CD8-positive, alpha-beta memory T cell (primary cell): ENCODE measurements around the gene DTYMK. TPM values are rescaled to one million over a fixed set of nuclear protein-coding genes. Genes with fewer than 3 reads are reported as not detected.

Source experiments
- CTCF ChIA-PET: fragments of 350-600 bp; sonication (Branson Sonifier 250); formaldehyde crosslinking; loops from one replicate; lab custom pipeline; 2021; ENCODE audit warnings: antibody characterized with exemption; lab: Charles Lee
- POLR2A ChIA-PET: fragments of 350-600 bp; sonication (Branson Sonifier 250); formaldehyde crosslinking; loops from one replicate; lab custom pipeline; 2021; ENCODE audit warnings: antibody characterized with exemption; lab: Charles Lee
- DNase-seq, 5 donors: peaks; one replicate each; pipeline versions ENCODE4 v3.0.0 to v3.0.0-alpha.2; 2020 to 2022; ENCODE audit warnings: mixed read lengths in 1 of 5
- H3K27ac ChIP-seq: one replicate; pipeline ENCODE4 v1.7.0; 2013; ENCODE audit warnings: low read depth, mild to moderate bottlenecking, low read length, moderate library complexity
- H3K27me3 ChIP-seq: 2 replicates; pipeline ENCODE4 v1.7.0; 2013; ENCODE audit warnings: low read length, mild to moderate bottlenecking; ENCODE audit not compliant: insufficient read depth, poor library complexity, severe bottlenecking
- H3K36me3 ChIP-seq: 2 replicates; pipeline ENCODE4 v1.7.0; 2013; ENCODE audit warnings: mild to moderate bottlenecking, low read length, moderate library complexity; ENCODE audit not compliant: insufficient read depth
- H3K4me1 ChIP-seq: 2 replicates; pipeline ENCODE4 v1.7.0; 2013; ENCODE audit warnings: mild to moderate bottlenecking, low read length, moderate library complexity; ENCODE audit not compliant: insufficient read depth
- H3K4me3 ChIP-seq: 2 replicates; pipeline ENCODE4 v1.7.0; 2013; ENCODE audit warnings: mild to moderate bottlenecking, low read length
- H3K9me3 ChIP-seq: 2 replicates; pipeline ENCODE4 v1.7.0; 2013; ENCODE audit warnings: mild to moderate bottlenecking, low read length
- H3K27ac Mint-ChIP-seq, 8 donors: one replicate each; pipeline ENCODE4 v1.8.0; 2020 to 2021; ENCODE audit warnings: mixed read lengths in 8 of 8, mild to moderate bottlenecking in 6 of 8, inconsistent platforms in 3 of 8, moderate library complexity in 3 of 8
- H3K27me3 Mint-ChIP-seq, 2 donors: one replicate each; pipeline ENCODE4 v1.8.0; 2020 to 2021; ENCODE audit warnings: mixed read lengths in 2 of 2, mild to moderate bottlenecking in 1 of 2, moderate library complexity in 1 of 2
- H3K36me3 Mint-ChIP-seq, 3 donors: one replicate each; pipeline ENCODE4 v1.8.0; 2020 to 2021; ENCODE audit warnings: mixed read lengths in 3 of 3, inconsistent platforms in 1 of 3, mild to moderate bottlenecking in 1 of 3
- H3K4me1 Mint-ChIP-seq, 3 donors: one replicate each; pipeline ENCODE4 v1.8.0; 2020 to 2021; ENCODE audit warnings: mixed read lengths in 3 of 3, inconsistent platforms in 1 of 3, mild to moderate bottlenecking in 1 of 3
- H3K4me3 Mint-ChIP-seq, 7 donors: one replicate each; pipeline ENCODE4 v1.8.0; 2020 to 2021; ENCODE audit warnings: mixed read lengths in 7 of 7, mild to moderate bottlenecking in 6 of 7, moderate library complexity in 4 of 7, inconsistent platforms in 2 of 7
- H3K9me3 Mint-ChIP-seq, 5 donors: one replicate each; pipeline ENCODE4 v1.8.0; 2020 to 2022; ENCODE audit warnings: mixed read lengths in 5 of 5, mild to moderate bottlenecking in 3 of 5, moderate library complexity in 2 of 5, inconsistent platforms in 1 of 5
- polyA plus RNA-seq: library from polyadenylated mRNA; unstranded; fragments of 300-500 nt; fragmentation: Illumina TruSeq; gene quantifications from one replicate; pipeline ENCODE4 v1.2.3, GENCODE V29; 2021
- total RNA-seq, 2 experiments: library from RNA; stranded (reverse); gene quantifications; one replicate each; pipeline ENCODE4 v1.2.3, GENCODE V29; 2021

DTYMK gene
- total and polyA plus RNA-seq, 3 experiments from 2014 or later = 41.1 to 134 (median 131) TPM

DNA sequence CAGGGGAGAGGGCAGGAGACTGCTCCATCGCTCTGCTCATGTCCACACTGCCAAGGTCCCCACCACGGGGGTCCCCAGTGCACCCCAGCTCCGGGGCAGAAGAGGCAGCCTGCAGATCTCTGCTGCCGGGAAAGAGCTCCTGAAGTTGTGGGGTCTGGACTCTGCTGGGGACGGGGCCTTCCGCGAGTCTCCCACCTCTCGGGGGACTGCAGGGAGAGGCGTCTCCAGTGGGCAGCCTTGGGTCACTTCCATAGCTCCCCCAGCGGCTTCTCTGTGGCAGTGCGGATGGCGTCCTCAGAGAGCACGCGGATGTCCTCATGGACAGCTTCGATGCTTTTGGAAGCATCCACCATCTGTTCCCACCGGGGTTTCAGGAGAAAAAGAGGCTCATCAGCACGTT, 10.7 kb downstream of the DTYMK start:
- CTCF ChIA-PET = interaction anchor here (1.0 kb wide), 1 partner anchor 17 kb away, joined by 3 read pairs; no protein-coding TSS in a partner anchor
- H3K4me3 ChIP-seq = no peak overlapping the region
- peaks cover 0 to 1% of the 10 kb centered on the region in 2 donors for H3K27me3 Mint-ChIP-seq
- POLR2A ChIA-PET = no interaction called here
- peaks cover 4 to 13% (median 9%) of the 10 kb centered on the region in 3 donors for H3K4me1 Mint-ChIP-seq
- H3K36me3 ChIP-seq = peaks cover 6% of the 10 kb centered on the region
- DNase-seq = no peak
- H3K4me3 Mint-ChIP-seq = no peak overlapping the region
- H3K36me3 Mint-ChIP-seq = peaks cover 0 to 82% (median 5%) of the 10 kb centered on the region in 3 donors
- no peaks in the 10 kb centered on the region for H3K4me1 ChIP-seq
- no peaks in the 10 kb centered on the region for H3K9me3 Mint-ChIP-seq
- H3K27me3 ChIP-seq = no peaks in the 10 kb centered on the region
- H3K9me3 ChIP-seq = no peaks in the 10 kb centered on the region
- H3K27ac Mint-ChIP-seq = peak overlapping the region in 1 of 8 donors; percentile 32
- no peak overlapping the region for H3K27ac ChIP-seq

DNA sequence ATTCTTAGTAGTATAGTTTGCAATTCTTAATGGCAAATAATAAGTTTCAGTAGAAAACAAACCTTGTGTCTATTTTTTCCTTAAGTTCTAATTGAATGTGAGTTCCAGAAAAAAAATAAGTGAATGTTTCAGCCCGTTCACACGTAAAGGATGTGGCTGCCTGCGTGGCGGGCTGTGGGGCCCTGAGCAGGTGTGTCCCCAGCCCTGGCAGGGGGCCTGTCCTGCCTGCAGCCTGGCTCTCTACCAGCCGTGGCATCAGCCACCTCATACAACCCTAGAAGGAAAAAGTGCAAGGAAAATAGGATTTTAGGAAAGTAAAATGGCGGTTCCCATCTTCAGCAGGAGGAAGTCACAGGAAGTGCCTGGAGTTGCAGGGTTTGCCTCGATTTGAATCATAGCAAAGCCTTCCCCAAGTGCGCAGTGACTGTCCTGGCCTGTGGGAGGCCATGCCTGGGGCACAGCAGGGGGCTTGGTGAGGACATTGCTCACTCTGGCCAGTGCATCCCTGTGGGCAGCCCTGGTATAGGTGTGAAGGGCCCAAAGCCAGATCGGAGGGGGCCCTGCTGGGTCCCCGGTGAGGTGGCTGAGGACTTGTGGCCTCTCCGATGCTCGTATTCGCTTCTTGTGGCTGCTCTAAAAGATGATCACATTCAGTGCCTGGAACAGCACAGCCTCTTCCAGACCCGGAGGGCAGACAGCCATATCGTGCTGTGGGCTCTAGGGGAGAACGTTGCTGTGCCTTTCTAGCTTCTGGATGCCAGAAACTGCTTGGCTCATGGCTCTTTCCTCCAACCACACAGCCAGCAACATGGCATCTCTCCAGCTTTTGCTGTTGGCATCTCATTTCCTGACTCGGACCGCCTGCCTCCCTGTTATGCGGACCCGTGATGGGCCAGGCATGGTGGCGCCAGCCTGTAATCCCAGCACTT, 12.6 kb downstream of the DTYMK start:
- H3K9me3 ChIP-seq = no peaks in the 10 kb centered on the region
- Mint-ChIP-seq H3K9me3 (no peaks in the 10 kb centered on the region), H3K36me3 (peaks cover 0 to 83% (median under 1%) of the 10 kb centered on the region in 3 donors), H3K27ac (peak overlapping the region in 3 of 8 donors; percentile 50 to 73 (median 70)), H3K4me1 (peaks cover 4 to 10% (median 6%) of the 10 kb centered on the region in 3 donors), H3K27me3 (peaks cover 0 to 1% of the 10 kb centered on the region in 2 donors), H3K4me3 (no peak overlapping the region)
- H3K4me1 ChIP-seq = no peaks in the 10 kb centered on the region
- DNase-seq = no peak
- peaks cover 4% of the 10 kb centered on the region for H3K36me3 ChIP-seq
- H3K4me3 ChIP-seq = no peak overlapping the region
- ChIA-PET POLR2A (no interaction called here), CTCF (no interaction called here)
- H3K27ac ChIP-seq = no peak overlapping the region
- H3K27me3 ChIP-seq = no peaks in the 10 kb centered on the region

- Mint-ChIP-seq H3K27me3 (no peaks in the 10 kb centered on the region), H3K4me1 (peaks cover 4 to 10% (median 6%) of the 10 kb centered on the region in 3 donors), H3K9me3 (no peaks in the 10 kb centered on the region), H3K36me3 (peaks cover 0 to 84% (median 0%) of the 10 kb centered on the region in 3 donors), H3K4me3 (no peak overlapping the region), H3K27ac (peak overlapping the region in 3 of 8 donors; percentile 40 to 74 (median 73))
- ChIA-PET CTCF (no interaction called here), POLR2A (no interaction called here)
- Histone ChIP-seq H3K36me3 (peaks cover under 1% of the 10 kb centered on the region), H3K27me3 (no peaks in the 10 kb centered on the region), H3K4me3 (no peak overlapping the region), H3K27ac (no peak overlapping the region), H3K9me3 (no peaks in the 10 kb centered on the region), H3K4me1 (no peaks in the 10 kb centered on the region)
- DNase-seq = no peak
Measured at GRCh38 chr2:241673189-241673663, 13.4 kb downstream of the DTYMK start.

- Histone ChIP-seq H3K9me3 (no peaks in the 10 kb centered on the region), H3K27me3 (no peaks in the 10 kb centered on the region), H3K4me3 (no peak overlapping the region), H3K27ac (no peak overlapping the region), H3K36me3 (no peaks in the 10 kb centered on the region), H3K4me1 (no peaks in the 10 kb centered on the region)
- DNase-seq = no peak
- Mint-ChIP-seq H3K4me3 (peak overlapping the region in 1 of 7 donors; percentile 73), H3K27ac (peak overlapping the region in 1 of 8 donors; percentile 22), H3K9me3 (no peaks in the 10 kb centered on the region), H3K27me3 (no peaks in the 10 kb centered on the region), H3K36me3 (peaks cover 0 to 81% (median 0%) of the 10 kb centered on the region in 3 donors), H3K4me1 (peaks cover 4 to 10% (median 6%) of the 10 kb centered on the region in 3 donors)
- ChIA-PET CTCF (no interaction called here), POLR2A (no interaction called here)
Measured at GRCh38 chr2:241672243-241673188, 14.1 kb downstream of the DTYMK start.

- ChIA-PET CTCF (no interaction called here), POLR2A (no interaction called here)
- H3K9me3 Mint-ChIP-seq = no peaks in the 10 kb centered on the region
Measured at GRCh38 chr2:241671457-241672240, 15.0 kb downstream of the DTYMK start.

DNA sequence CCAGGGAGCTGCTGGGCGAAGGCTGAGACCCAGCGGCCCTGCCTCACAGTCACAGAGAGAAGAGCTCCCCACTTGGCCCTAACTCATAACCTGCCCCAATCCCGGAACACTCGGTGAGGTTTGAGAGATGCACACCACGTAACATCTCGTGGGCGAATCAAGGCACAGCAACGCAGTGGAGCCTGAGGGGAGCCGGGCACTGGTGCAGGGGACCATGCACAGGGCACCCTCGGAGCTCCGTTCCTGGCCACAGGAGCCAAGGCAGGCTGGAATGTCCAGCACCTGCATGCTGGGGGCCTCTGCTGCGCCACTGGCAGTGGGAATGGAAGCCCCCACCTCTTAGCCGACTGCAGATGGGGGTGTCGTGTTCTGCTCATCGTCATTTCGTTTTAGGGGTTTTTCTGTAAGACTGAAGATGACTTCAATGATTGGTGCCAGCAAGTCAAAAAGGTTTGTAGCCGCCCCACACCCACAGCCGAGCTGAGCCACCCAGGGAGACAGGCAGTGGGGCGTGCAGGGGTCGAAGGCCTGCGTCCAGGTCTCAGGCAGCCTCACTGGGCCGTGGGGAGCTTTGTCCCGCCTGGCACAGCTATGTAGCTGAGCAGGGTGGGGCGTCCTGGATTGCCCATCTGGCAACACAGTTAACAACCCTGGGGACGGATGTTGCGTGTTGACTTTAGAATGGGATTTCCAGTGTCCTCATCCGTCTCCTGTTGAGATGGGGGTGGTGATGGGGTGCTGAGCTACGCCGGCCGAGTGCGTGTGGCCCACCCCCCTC, 16.1 kb downstream of the DTYMK start:
- no peaks in the 10 kb centered on the region for H3K4me1 ChIP-seq
- no peak for DNase-seq
- ChIA-PET POLR2A (no interaction called here), CTCF (interaction anchor here (2.5 kb wide), 1 partner anchor 11 kb away, joined by 8 read pairs; no protein-coding TSS in a partner anchor)
- Mint-ChIP-seq H3K4me3 (peak overlapping the region in 1 of 7 donors; percentile 54), H3K4me1 (peaks cover 4 to 10% (median 9%) of the 10 kb centered on the region in 3 donors), H3K36me3 (peaks cover 0 to 77% (median 0%) of the 10 kb centered on the region in 3 donors), H3K27ac (no peak overlapping the region), H3K9me3 (no peaks in the 10 kb centered on the region), H3K27me3 (no peaks in the 10 kb centered on the region)
- H3K36me3 ChIP-seq = no peaks in the 10 kb centered on the region
- H3K27ac ChIP-seq = no peak overlapping the region
- H3K27me3 ChIP-seq = no peaks in the 10 kb centered on the region
- no peak overlapping the region for H3K4me3 ChIP-seq
- no peaks in the 10 kb centered on the region for H3K9me3 ChIP-seq

More at GRCh38 chr2:241671457-241672240, 15.0 kb downstream of the DTYMK start:
- Mint-ChIP-seq H3K27me3 (no peaks in the 10 kb centered on the region), H3K4me3 (no peak overlapping the region), H3K4me1 (peaks cover 4 to 10% (median 6%) of the 10 kb centered on the region in 3 donors), H3K36me3 (peaks cover 0 to 79% (median 0%) of the 10 kb centered on the region in 3 donors), H3K27ac (peak overlapping the region in 1 of 8 donors; percentile 45)
- Histone ChIP-seq H3K27me3 (no peaks in the 10 kb centered on the region), H3K4me3 (no peak overlapping the region), H3K27ac (no peak overlapping the region), H3K4me1 (no peaks in the 10 kb centered on the region), H3K36me3 (no peaks in the 10 kb centered on the region), H3K9me3 (no peaks in the 10 kb centered on the region)
- DNase-seq = no peak
